Measurements from ENCODE around the gene REXO4. TPM values are rescaled to one million over a fixed set of nuclear protein-coding genes. Genes with fewer than 3 reads are reported as not detected.

Gene REXO4
- total and polyA plus RNA-seq, 2 of the 13 experiments (the other 11 are each of a cell fraction or from before 2014, with no cell fraction given) = 18.5 to 30.4 TPM

DNA sequence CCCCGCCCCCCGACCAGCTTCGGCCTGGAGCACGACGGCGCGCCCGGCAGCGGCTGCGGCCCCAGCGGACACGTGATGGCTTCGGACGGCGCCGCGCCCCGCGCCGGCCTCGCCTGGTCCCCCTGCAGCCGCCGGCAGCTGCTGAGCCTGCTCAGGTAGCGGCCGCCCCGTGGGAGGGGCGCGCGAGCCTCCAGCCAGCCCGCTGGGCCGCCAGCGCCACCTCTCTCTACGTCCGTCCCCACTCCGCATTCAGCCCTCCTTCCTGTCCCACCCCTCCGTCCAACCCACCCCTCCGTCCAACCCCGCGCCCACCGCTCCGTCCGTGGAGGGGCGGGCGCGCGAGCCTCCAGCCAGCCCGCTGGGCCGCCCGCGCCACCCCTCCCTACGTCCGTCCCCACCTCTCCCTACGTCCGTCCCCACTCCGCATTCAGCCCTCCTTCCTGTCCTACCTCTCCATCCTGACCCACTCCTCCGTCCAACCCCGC, 10.8 kb upstream of the REXO4 start:
- WGBS (ENCODE audit: low lambda C conversion rate) = 33% methylated on average over 26 of the region's 57 CpGs
- peak; percentile 12 for DNase-seq (ENCODE audit: low spot score)
- Histone ChIP-seq H4K20me1 (ENCODE audit: insufficient read depth, low read length) (no peaks in the 10 kb centered on the region), H2AFZ (ENCODE audit: low read length) (no peak overlapping the region), H3K4me3 (replicated peaks in 1 of 3; ENCODE audit: insufficient read depth in 1 of 3, low read depth in 2 of 3, low read length in 3 of 3) (peak overlapping the region in 2 of 3 experiments; percentile 48 to 60; a peak in 3 of 6 replicates), H3K36me3 (replicated peaks in 1 of 2; ENCODE audit: control insufficient read depth in 1 of 2, insufficient read depth in 2 of 2, low read length in 2 of 2) (no peaks in the 10 kb centered on the region), H3K27ac (ENCODE audit: extremely low read length, insufficient read depth, low read length) (no peak overlapping the region), H3K9ac (ENCODE audit: insufficient read depth, low read depth, low read length) (no peak overlapping the region), H3K79me2 (ENCODE audit: insufficient read depth, low read length) (no peaks in the 10 kb centered on the region), H3K9me3 (ENCODE audit: low read length) (no peaks in the 10 kb centered on the region), H3K4me1 (ENCODE audit: insufficient read depth, low read length) (peaks cover 30% of the 10 kb centered on the region), H3K4me2 (ENCODE audit: low read depth, low read length) (peak overlapping the region; percentile 83), H3K27me3 (ENCODE audit: control insufficient read depth in 1 of 2, insufficient read depth in 2 of 2, low read length in 2 of 2) (no peaks in the 10 kb centered on the region; a peak in 1 of 5 replicates)
- ChIA-PET POLR2A (interaction anchor here (0.8 to 1.8 kb wide), 2 partner anchors 30 to 310 kb away, joined by 3 to 9 read pairs; partner anchors contain the start of genes CACFD1 and SARDH), CTCF (ENCODE audit: low intra/inter-chr PET ratio, low total read pairs) (interaction anchor here (0.9 kb wide), 1 partner anchor 58 kb away, joined by 3 read pairs; no protein-coding TSS in a partner anchor)
- intact Hi-C loops (cut with micrococcal nuclease; ENCODE audit: unreplicated experiment) (no loop called here), in situ Hi-C loops (cut with HindIII; ENCODE audit: extremely low pct_ligation_motif_present, low pct_unique_long_range_greater_than_20kb) (no loop called here)
- peak; percentile 79 for ATAC-seq
- no TSS peak for BruUV-seq (replicated peaks)
- FAIRE-seq = no peak
- TF ChIP-seq GABPB1 (CRISPR knock-in tag; IDR thresholded peaks at IDR 0.05) (peak; percentile 33; the same call in 1 of the 2 replicates), HOXA3 (CRISPR knock-in tag; IDR thresholded peaks at IDR 0.05) (peak; percentile 46; the same call in 1 of the 2 replicates), HNRNPLL (IDR thresholded peaks at IDR 0.05; ENCODE audit: low read depth, low read length, poor library complexity, severe bottlenecking) (peak; percentile 41), ZNF570 (CRISPR knock-in tag; IDR thresholded peaks at IDR 0.05; ENCODE audit: borderline replicate concordance) (no peak), ZNF777 (CRISPR knock-in tag; IDR thresholded peaks at IDR 0.05) (peak; percentile 96), GLI4 (CRISPR knock-in tag; IDR thresholded peaks at IDR 0.05; ENCODE audit: borderline replicate concordance) (no peak), ZFX (CRISPR knock-in tag; IDR thresholded peaks at IDR 0.05; ENCODE audit: low read depth) (0 out of 2 replicates have a peak, but pooled peaks have one; percentile 24), ZNF282 (IDR thresholded peaks at IDR 0.05; ENCODE audit: partially characterized antibody) (no peak), DNMT1 (CRISPR knock-in tag; IDR thresholded peaks at IDR 0.05) (0 out of 2 replicates have a peak, but pooled peaks have one; percentile 18), ZNF574 (CRISPR knock-in tag; IDR thresholded peaks at IDR 0.05) (peak; percentile 26; the same call in 1 of the 2 replicates), ZNF746 (CRISPR knock-in tag; IDR thresholded peaks at IDR 0.05) (peak; percentile 23; the same call in 1 of the 2 replicates), CTCF (CRISPR knock-in tag; IDR thresholded peaks at IDR 0.05) (peak; percentile 28; the same call in 1 of the 2 replicates), SPEN (CRISPR knock-in tag; IDR thresholded peaks at IDR 0.05; ENCODE audit: low read depth) (0 out of 2 replicates have a peak, but pooled peaks have one; percentile 40)
- TF ChIP-seq, protein P1, sequence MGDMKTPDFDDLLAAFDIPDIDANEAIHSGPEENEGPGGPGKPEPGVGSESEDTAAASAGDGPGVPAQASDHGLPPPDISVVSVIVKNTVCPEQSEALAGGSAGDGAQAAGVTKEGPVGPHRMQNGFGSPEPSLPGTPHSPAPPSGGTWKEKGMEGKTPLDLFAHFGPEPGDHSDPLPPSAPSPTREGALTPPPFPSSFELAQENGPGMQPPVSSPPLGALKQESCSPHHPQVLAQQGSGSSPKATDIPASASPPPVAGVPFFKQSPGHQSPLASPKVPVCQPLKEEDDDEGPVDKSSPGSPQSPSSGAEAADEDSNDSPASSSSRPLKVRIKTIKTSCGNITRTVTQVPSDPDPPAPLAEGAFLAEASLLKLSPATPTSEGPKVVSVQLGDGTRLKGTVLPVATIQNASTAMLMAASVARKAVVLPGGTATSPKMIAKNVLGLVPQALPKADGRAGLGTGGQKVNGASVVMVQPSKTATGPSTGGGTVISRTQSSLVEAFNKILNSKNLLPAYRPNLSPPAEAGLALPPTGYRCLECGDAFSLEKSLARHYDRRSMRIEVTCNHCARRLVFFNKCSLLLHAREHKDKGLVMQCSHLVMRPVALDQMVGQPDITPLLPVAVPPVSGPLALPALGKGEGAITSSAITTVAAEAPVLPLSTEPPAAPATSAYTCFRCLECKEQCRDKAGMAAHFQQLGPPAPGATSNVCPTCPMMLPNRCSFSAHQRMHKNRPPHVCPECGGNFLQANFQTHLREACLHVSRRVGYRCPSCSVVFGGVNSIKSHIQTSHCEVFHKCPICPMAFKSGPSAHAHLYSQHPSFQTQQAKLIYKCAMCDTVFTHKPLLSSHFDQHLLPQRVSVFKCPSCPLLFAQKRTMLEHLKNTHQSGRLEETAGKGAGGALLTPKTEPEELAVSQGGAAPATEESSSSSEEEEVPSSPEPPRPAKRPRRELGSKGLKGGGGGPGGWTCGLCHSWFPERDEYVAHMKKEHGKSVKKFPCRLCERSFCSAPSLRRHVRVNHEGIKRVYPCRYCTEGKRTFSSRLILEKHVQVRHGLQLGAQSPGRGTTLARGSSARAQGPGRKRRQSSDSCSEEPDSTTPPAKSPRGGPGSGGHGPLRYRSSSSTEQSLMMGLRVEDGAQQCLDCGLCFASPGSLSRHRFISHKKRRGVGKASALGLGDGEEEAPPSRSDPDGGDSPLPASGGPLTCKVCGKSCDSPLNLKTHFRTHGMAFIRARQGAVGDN (CRISPR knock-in tag; IDR thresholded peaks at IDR 0.05) = peak; percentile 67
